ENCODE data around the gene NTM. TPM values are rescaled to one million over a fixed set of nuclear protein-coding genes. Genes with fewer than 3 reads are reported as not detected.

NTM gene
- total RNA-seq, 1 donor from 2014 or later: 9.9 TPM

- H3K36me3 ChIP-seq (ENCODE audit: control insufficient read depth in 3 of 3, insufficient read depth in 3 of 3, low read length in 3 of 3): no peaks in the 10 kb centered on the region
- no peak overlapping the region for H3K4me3 ChIP-seq (ENCODE audit: low read length in 3 of 3)
- no peak overlapping the region for H3K27ac ChIP-seq (ENCODE audit: low read depth, low read length)
- H3K9me3 ChIP-seq (ENCODE audit: control insufficient read depth in 3 of 3, low read length in 3 of 3): no peaks in the 10 kb centered on the region
- peaks cover 0 to 4% (median 0%) of the 10 kb centered on the region in 3 donors for H3K4me1 ChIP-seq (ENCODE audit: control insufficient read depth in 3 of 3, insufficient read depth in 3 of 3, low read length in 3 of 3)
- peaks cover 0 to 4% (median 3%) of the 10 kb centered on the region in 3 donors for H3K27me3 ChIP-seq (ENCODE audit: control insufficient read depth in 3 of 3, insufficient read depth in 3 of 3, low read length in 3 of 3)
- H3K9ac ChIP-seq (ENCODE audit: low read depth in 1 of 3, low read length in 3 of 3): no peak overlapping the region
Measured at GRCh38 chr11:131533998-131534397, 163.6 kb downstream of the NTM start.

- no peaks in the 10 kb centered on the region for H3K9me3 ChIP-seq (ENCODE audit: control insufficient read depth in 3 of 3, low read length in 3 of 3)
- peaks cover 0 to 4% (median 3%) of the 10 kb centered on the region in 3 donors for H3K27me3 ChIP-seq (ENCODE audit: control insufficient read depth in 3 of 3, insufficient read depth in 3 of 3, low read length in 3 of 3)
- H3K36me3 ChIP-seq (ENCODE audit: control insufficient read depth in 3 of 3, insufficient read depth in 3 of 3, low read length in 3 of 3): no peaks in the 10 kb centered on the region
- peaks cover 0 to 4% (median 0%) of the 10 kb centered on the region in 3 donors for H3K4me1 ChIP-seq (ENCODE audit: control insufficient read depth in 3 of 3, insufficient read depth in 3 of 3, low read length in 3 of 3)
- H3K27ac ChIP-seq (ENCODE audit: low read depth, low read length): no peak overlapping the region
- no peak overlapping the region for H3K9ac ChIP-seq (ENCODE audit: low read depth in 1 of 3, low read length in 3 of 3)
- no peak overlapping the region for H3K4me3 ChIP-seq (ENCODE audit: low read length in 3 of 3)
Measured at GRCh38 chr11:131534611-131535010, 164.2 kb downstream of the NTM start.

GRCh38 chr11:131536159-131536558 is 165.7 kb downstream of the NTM start:
- Histone ChIP-seq H3K36me3 (ENCODE audit: control insufficient read depth in 3 of 3, insufficient read depth in 3 of 3, low read length in 3 of 3) (no peaks in the 10 kb centered on the region), H3K27me3 (ENCODE audit: control insufficient read depth in 3 of 3, insufficient read depth in 3 of 3, low read length in 3 of 3) (peaks cover 0 to 4% (median 3%) of the 10 kb centered on the region in 3 donors)

GRCh38 chr11:131537196-131537595 is 166.8 kb downstream of the NTM start:
- Histone ChIP-seq H3K27ac (ENCODE audit: low read depth, low read length) (no peak overlapping the region), H3K4me1 (ENCODE audit: control insufficient read depth in 3 of 3, insufficient read depth in 3 of 3, low read length in 3 of 3) (no peaks in the 10 kb centered on the region), H3K4me3 (ENCODE audit: low read length in 3 of 3) (no peak overlapping the region), H3K27me3 (ENCODE audit: control insufficient read depth in 3 of 3, insufficient read depth in 3 of 3, low read length in 3 of 3) (peaks cover 0 to 4% (median 3%) of the 10 kb centered on the region in 3 donors), H3K36me3 (ENCODE audit: control insufficient read depth in 3 of 3, insufficient read depth in 3 of 3, low read length in 3 of 3) (no peaks in the 10 kb centered on the region), H3K9me3 (ENCODE audit: control insufficient read depth in 3 of 3, low read length in 3 of 3) (no peaks in the 10 kb centered on the region), H3K9ac (ENCODE audit: low read depth in 1 of 3, low read length in 3 of 3) (no peak overlapping the region)

More at GRCh38 chr11:131536159-131536558, 165.7 kb downstream of the NTM start:
- H3K4me3 ChIP-seq (ENCODE audit: low read length in 3 of 3): no peak overlapping the region
- no peak overlapping the region for H3K9ac ChIP-seq (ENCODE audit: low read depth in 1 of 3, low read length in 3 of 3)
- H3K9me3 ChIP-seq (ENCODE audit: control insufficient read depth in 3 of 3, low read length in 3 of 3): no peaks in the 10 kb centered on the region
- no peaks in the 10 kb centered on the region for H3K4me1 ChIP-seq (ENCODE audit: control insufficient read depth in 3 of 3, insufficient read depth in 3 of 3, low read length in 3 of 3)
- no peak overlapping the region for H3K27ac ChIP-seq (ENCODE audit: low read depth, low read length)

- H3K4me3 ChIP-seq (ENCODE audit: low read length in 3 of 3): no peak overlapping the region
- no peak overlapping the region for H3K27ac ChIP-seq (ENCODE audit: low read depth, low read length)
- H3K9ac ChIP-seq (ENCODE audit: low read depth in 1 of 3, low read length in 3 of 3): no peak overlapping the region
- no peaks in the 10 kb centered on the region for H3K36me3 ChIP-seq (ENCODE audit: control insufficient read depth in 3 of 3, insufficient read depth in 3 of 3, low read length in 3 of 3)
- H3K9me3 ChIP-seq (ENCODE audit: control insufficient read depth in 3 of 3, low read length in 3 of 3): no peaks in the 10 kb centered on the region
- H3K27me3 ChIP-seq (ENCODE audit: control insufficient read depth in 3 of 3, insufficient read depth in 3 of 3, low read length in 3 of 3): peaks cover 0 to 7% (median 4%) of the 10 kb centered on the region in 3 donors
- no peaks in the 10 kb centered on the region for H3K4me1 ChIP-seq (ENCODE audit: control insufficient read depth in 3 of 3, insufficient read depth in 3 of 3, low read length in 3 of 3)
Measured at GRCh38 chr11:131537748-131538147, 167.3 kb downstream of the NTM start.

- no peak overlapping the region for H3K9ac ChIP-seq (ENCODE audit: low read depth in 1 of 3, low read length in 3 of 3)
Measured at GRCh38 chr11:131538322-131538721, 167.9 kb downstream of the NTM start.

GRCh38 chr11:131540676-131541075 is 170.3 kb downstream of the NTM start:
- peaks cover 0 to 9% (median 7%) of the 10 kb centered on the region in 3 donors for H3K27me3 ChIP-seq (ENCODE audit: control insufficient read depth in 3 of 3, insufficient read depth in 3 of 3, low read length in 3 of 3)

More at GRCh38 chr11:131538322-131538721, 167.9 kb downstream of the NTM start:
- Histone ChIP-seq H3K4me1 (ENCODE audit: control insufficient read depth in 3 of 3, insufficient read depth in 3 of 3, low read length in 3 of 3) (no peaks in the 10 kb centered on the region), H3K4me3 (ENCODE audit: low read length in 3 of 3) (no peak overlapping the region), H3K9me3 (ENCODE audit: control insufficient read depth in 3 of 3, low read length in 3 of 3) (no peaks in the 10 kb centered on the region), H3K27me3 (ENCODE audit: control insufficient read depth in 3 of 3, insufficient read depth in 3 of 3, low read length in 3 of 3) (peaks cover 0 to 9% (median 7%) of the 10 kb centered on the region in 3 donors), H3K36me3 (ENCODE audit: control insufficient read depth in 3 of 3, insufficient read depth in 3 of 3, low read length in 3 of 3) (no peaks in the 10 kb centered on the region), H3K27ac (ENCODE audit: low read depth, low read length) (no peak overlapping the region)

GRCh38 chr11:131543389-131544025 is 173.1 kb downstream of the NTM start:
- no peaks in the 10 kb centered on the region for H3K9me3 ChIP-seq (ENCODE audit: control insufficient read depth in 3 of 3, low read length in 3 of 3)
- no peak overlapping the region for H3K4me3 ChIP-seq (ENCODE audit: low read length in 3 of 3)
- H3K36me3 ChIP-seq (ENCODE audit: control insufficient read depth in 3 of 3, insufficient read depth in 3 of 3, low read length in 3 of 3): no peaks in the 10 kb centered on the region
- H3K27ac ChIP-seq (ENCODE audit: low read depth, low read length): no peak overlapping the region
- peaks cover 0 to 6% (median 5%) of the 10 kb centered on the region in 3 donors for H3K27me3 ChIP-seq (ENCODE audit: control insufficient read depth in 3 of 3, insufficient read depth in 3 of 3, low read length in 3 of 3)
- H3K4me1 ChIP-seq (ENCODE audit: control insufficient read depth in 3 of 3, insufficient read depth in 3 of 3, low read length in 3 of 3): peaks cover 2 to 5% (median 3%) of the 10 kb centered on the region in 3 donors
- no peak overlapping the region for H3K9ac ChIP-seq (ENCODE audit: low read depth in 1 of 3, low read length in 3 of 3)

More at GRCh38 chr11:131540676-131541075, 170.3 kb downstream of the NTM start:
- Histone ChIP-seq H3K36me3 (ENCODE audit: control insufficient read depth in 3 of 3, insufficient read depth in 3 of 3, low read length in 3 of 3) (no peaks in the 10 kb centered on the region), H3K9ac (ENCODE audit: low read depth in 1 of 3, low read length in 3 of 3) (no peak overlapping the region), H3K4me3 (ENCODE audit: low read length in 3 of 3) (no peak overlapping the region), H3K4me1 (ENCODE audit: control insufficient read depth in 3 of 3, insufficient read depth in 3 of 3, low read length in 3 of 3) (peaks cover 0 to 1% (median 0%) of the 10 kb centered on the region in 3 donors), H3K27ac (ENCODE audit: low read depth, low read length) (no peak overlapping the region), H3K9me3 (ENCODE audit: control insufficient read depth in 3 of 3, low read length in 3 of 3) (no peaks in the 10 kb centered on the region)

GRCh38 chr11:131544591-131544990 is 174.2 kb downstream of the NTM start:
- Histone ChIP-seq H3K4me3 (ENCODE audit: low read length in 3 of 3) (no peak overlapping the region), H3K9ac (ENCODE audit: low read depth in 1 of 3, low read length in 3 of 3) (no peak overlapping the region), H3K27ac (ENCODE audit: low read depth, low read length) (no peak overlapping the region), H3K4me1 (ENCODE audit: control insufficient read depth in 3 of 3, insufficient read depth in 3 of 3, low read length in 3 of 3) (peaks cover 2 to 5% (median 3%) of the 10 kb centered on the region in 3 donors), H3K9me3 (ENCODE audit: control insufficient read depth in 3 of 3, low read length in 3 of 3) (no peaks in the 10 kb centered on the region), H3K27me3 (ENCODE audit: control insufficient read depth in 3 of 3, insufficient read depth in 3 of 3, low read length in 3 of 3) (peaks cover 0 to 6% (median 5%) of the 10 kb centered on the region in 3 donors), H3K36me3 (ENCODE audit: control insufficient read depth in 3 of 3, insufficient read depth in 3 of 3, low read length in 3 of 3) (no peaks in the 10 kb centered on the region)

GRCh38 chr11:131546218-131546895 is 175.9 kb downstream of the NTM start:
- Histone ChIP-seq H3K27ac (ENCODE audit: low read depth, low read length) (no peak overlapping the region), H3K4me3 (ENCODE audit: low read length in 3 of 3) (peak overlapping the region; percentile 55 to 67 (median 67)), H3K27me3 (ENCODE audit: control insufficient read depth in 3 of 3, insufficient read depth in 3 of 3, low read length in 3 of 3) (peaks cover 0 to 8% (median 6%) of the 10 kb centered on the region in 3 donors), H3K9me3 (ENCODE audit: control insufficient read depth in 3 of 3, low read length in 3 of 3) (no peaks in the 10 kb centered on the region), H3K4me1 (ENCODE audit: control insufficient read depth in 3 of 3, insufficient read depth in 3 of 3, low read length in 3 of 3) (peaks cover 2 to 5% (median 3%) of the 10 kb centered on the region in 3 donors), H3K9ac (ENCODE audit: low read depth in 1 of 3, low read length in 3 of 3) (peak overlapping the region; percentile 19 to 50 (median 30)), H3K36me3 (ENCODE audit: control insufficient read depth in 3 of 3, insufficient read depth in 3 of 3, low read length in 3 of 3) (no peaks in the 10 kb centered on the region)
